Mesenchymal stem cell (in vitro differentiated cells and primary cell): ENCODE measurements around the gene KDM4B.

Experiments used
- DNase-seq: peaks from one replicate; pipeline ENCODE4 v3.0.0-alpha.2; 2013
- H2AFZ ChIP-seq: one replicate; pipeline ENCODE4 v1.6.1; 2013; ENCODE audit warnings: low read depth, mild to moderate bottlenecking, control low read depth, inconsistent platforms, low read length, moderate library complexity
- H2AK5ac ChIP-seq: 2 replicates; pipeline ENCODE4 v1.6.1; 2013; ENCODE audit warnings: low read length, moderate library complexity, mild to moderate bottlenecking, inconsistent platforms; ENCODE audit not compliant: severe bottlenecking
- H2BK120ac ChIP-seq: one replicate; pipeline ENCODE4 v1.6.1; 2013; ENCODE audit warnings: low read depth, mild to moderate bottlenecking, inconsistent platforms, low read length, moderate library complexity
- H2BK12ac ChIP-seq, 2 experiments: one replicate each; pipeline ENCODE4 v1.6.1; 2013; ENCODE audit warnings: inconsistent platforms in 2 of 2, low read length in 2 of 2, mild to moderate bottlenecking in 2 of 2, moderate library complexity in 2 of 2, control low read depth in 1 of 2
- H2BK15ac ChIP-seq: one replicate; pipeline ENCODE4 v1.6.1; 2013; ENCODE audit warnings: mild to moderate bottlenecking, low read depth, inconsistent platforms; ENCODE audit not compliant: poor library complexity, severe bottlenecking
- H2BK5ac ChIP-seq: 2 replicates; pipeline ENCODE4 v1.6.1; 2013; ENCODE audit warnings: low read depth, mild to moderate bottlenecking, low read length, control low read depth, inconsistent platforms; ENCODE audit not compliant: poor library complexity, severe bottlenecking
- H3K14ac ChIP-seq, 2 experiments: one replicate each; pipeline ENCODE4 v1.6.1; 2013; ENCODE audit warnings: inconsistent platforms in 2 of 2, low read length in 2 of 2, control low read depth in 1 of 2, mild to moderate bottlenecking in 1 of 2, moderate library complexity in 1 of 2
- H3K18ac ChIP-seq, 2 experiments: one replicate each; pipeline ENCODE4 v1.6.1; 2013; ENCODE audit warnings: inconsistent platforms in 2 of 2, low read length in 2 of 2, control low read depth in 1 of 2, low read depth in 1 of 2, mild to moderate bottlenecking in 1 of 2
- H3K23ac ChIP-seq, 2 experiments: one replicate each; pipeline ENCODE4 v1.6.1; 2013; ENCODE audit warnings: inconsistent platforms in 2 of 2, low read length in 2 of 2, mild to moderate bottlenecking in 2 of 2, moderate library complexity in 2 of 2, control low read depth in 1 of 2
- H3K27ac ChIP-seq: 2 replicates; pipeline ENCODE4 v1.5.1; 2013; ENCODE audit warnings: mild to moderate bottlenecking, moderate library complexity, low read length, control low read depth, inconsistent platforms; ENCODE audit not compliant: poor library complexity, severe bottlenecking
- H3K27me3 ChIP-seq, 2 experiments: 2 replicates each; pipeline versions ENCODE4 v1.6.1 to v1.7.0; 2013; ENCODE audit warnings: low read length in 2 of 2, mild to moderate bottlenecking in 2 of 2, moderate library complexity in 2 of 2, control low read depth in 1 of 2, inconsistent platforms in 1 of 2; ENCODE audit not compliant: control insufficient read depth in 1 of 2, insufficient read depth in 1 of 2
- H3K36me3 ChIP-seq, 2 experiments: 2 replicates each; pipeline versions ENCODE4 v1.6.1 to v1.7.0; 2013; ENCODE audit warnings: low read length in 2 of 2, control low read depth in 1 of 2, inconsistent platforms in 1 of 2, low read depth in 1 of 2, mild to moderate bottlenecking in 1 of 2; ENCODE audit not compliant: insufficient read depth in 2 of 2, control insufficient read depth in 1 of 2
- H3K4ac ChIP-seq, 2 experiments: one replicate each; pipeline ENCODE4 v1.6.1; 2013; ENCODE audit warnings: inconsistent platforms in 2 of 2, low read length in 2 of 2, mild to moderate bottlenecking in 2 of 2, moderate library complexity in 2 of 2, control low read depth in 1 of 2, low read depth in 1 of 2
- H3K4me1 ChIP-seq: 2 replicates; pipeline ENCODE4 v1.6.1; 2013; ENCODE audit warnings: low read depth, low read length, control low read depth; ENCODE audit not compliant: control insufficient read depth, insufficient read depth
- H3K4me2 ChIP-seq: 2 replicates; pipeline ENCODE4 v1.6.1; 2013; ENCODE audit warnings: low read length, mild to moderate bottlenecking, inconsistent platforms; ENCODE audit not compliant: poor library complexity, severe bottlenecking
- H3K4me3 ChIP-seq, 2 experiments: 2 replicates each; pipeline versions ENCODE4 v1.5.1 to v1.7.0; 2013; ENCODE audit warnings: low read length in 2 of 2, mild to moderate bottlenecking in 2 of 2, control low read depth in 1 of 2, low read depth in 1 of 2; ENCODE audit not compliant: insufficient read depth in 1 of 2
- H3K79me1 ChIP-seq: replicated peaks from 2 replicates; pipeline ENCODE4 v1.6.1; 2013; ENCODE audit warnings: mild to moderate bottlenecking, control low read depth, low read length, inconsistent platforms; ENCODE audit not compliant: poor library complexity, severe bottlenecking
- H3K9ac ChIP-seq: 2 replicates; pipeline ENCODE4 v1.7.0; 2013; ENCODE audit warnings: mild to moderate bottlenecking, low read length, moderate library complexity
- H3K9me3 ChIP-seq: 2 replicates; pipeline ENCODE4 v1.7.0; 2013; ENCODE audit warnings: mild to moderate bottlenecking, low read length; ENCODE audit not compliant: control insufficient read depth
- H4K8ac ChIP-seq: one replicate; pipeline ENCODE4 v1.6.1; 2013; ENCODE audit warnings: inconsistent platforms, mild to moderate bottlenecking, low read length, moderate library complexity
- H4K91ac ChIP-seq: one replicate; pipeline ENCODE4 v1.6.1; 2013; ENCODE audit warnings: mild to moderate bottlenecking, low read length, inconsistent platforms
- WGBS: methylation state at CpG from one replicate; pipeline ENCODE4 v1.1.7; 2013; ENCODE audit warnings: mixed read lengths; 5-methylcytosine and 5-hydroxymethylcytosine counted together

Gene KDM4B

DNA sequence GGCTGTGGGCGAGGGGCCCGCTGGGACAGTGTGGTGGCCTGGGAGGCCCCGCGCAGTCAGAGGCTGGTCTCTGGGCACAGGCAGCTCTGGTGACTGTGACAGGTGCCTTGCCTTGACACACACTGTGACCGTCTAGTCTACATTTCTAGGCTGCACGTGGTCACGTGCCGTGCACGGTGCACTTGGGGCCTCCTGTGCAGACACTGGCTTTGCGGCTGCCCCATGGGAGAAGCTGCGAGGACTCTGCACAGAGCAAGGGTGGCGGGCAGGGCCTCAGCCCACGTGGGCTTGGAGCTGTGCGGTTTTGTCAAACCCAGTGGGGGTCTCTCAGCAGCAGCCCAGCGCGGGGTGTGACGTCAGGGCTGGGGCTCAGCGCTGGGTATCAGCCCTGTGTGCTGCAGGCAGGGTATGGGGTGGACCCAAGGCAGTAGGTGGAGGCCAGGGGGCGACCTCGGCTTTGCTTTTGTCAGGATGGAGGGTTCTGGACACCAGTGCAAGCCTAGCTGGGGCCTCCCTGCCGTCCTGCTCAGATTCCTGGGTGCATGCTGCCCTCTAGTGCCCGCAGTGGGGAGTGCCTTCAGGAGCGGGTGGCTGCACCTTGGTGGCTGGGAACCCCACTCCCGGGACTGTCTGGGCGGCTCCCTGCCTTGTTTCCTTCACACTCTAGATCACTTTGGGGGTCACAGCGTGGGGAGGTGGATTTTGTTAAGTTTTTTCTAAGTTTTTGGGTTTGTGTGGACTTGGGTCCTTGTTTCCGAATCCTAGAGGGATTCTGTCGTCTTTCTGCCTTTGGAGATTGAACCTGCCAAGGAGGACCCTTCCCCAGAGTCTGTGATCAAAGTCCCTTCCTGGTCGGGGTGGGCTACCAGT lies 62.6 kb downstream of the KDM4B start:
- H3K27ac ChIP-seq: no peak overlapping the region
- peak overlapping the region; percentile 40 for H3K4me2 ChIP-seq
- H3K23ac ChIP-seq: no peak overlapping the region
- no peak overlapping the region for H3K4ac ChIP-seq
- no peak overlapping the region for H4K8ac ChIP-seq
- H2BK5ac ChIP-seq: no peak overlapping the region
- peak overlapping the region in 1 of 2 experiments; percentile 18 for H3K14ac ChIP-seq
- peak overlapping the region; percentile 5 for H4K91ac ChIP-seq
- WGBS: 49% methylated on average over 27 of the region's 29 CpGs
- peak overlapping the region; percentile 26 for H3K9ac ChIP-seq
- H3K27me3 ChIP-seq: no peaks in the 10 kb centered on the region
- H3K36me3 ChIP-seq: peaks cover 22 to 74% of the 10 kb centered on the region in 2 experiments
- H2BK12ac ChIP-seq: peak overlapping the region in 1 of 2 experiments; percentile 67
- no peak overlapping the region for H2AK5ac ChIP-seq
- H3K4me3 ChIP-seq: peak overlapping the region in 1 of 2 experiments; percentile 30
- DNase-seq: peak; percentile 78
- peaks cover 49% of the 10 kb centered on the region for H3K4me1 ChIP-seq
- no peak overlapping the region for H2BK120ac ChIP-seq
- H2AFZ ChIP-seq: peak overlapping the region; percentile 48
- H3K9me3 ChIP-seq: no peaks in the 10 kb centered on the region
- peak overlapping the region in 1 of 2 experiments; percentile 72 for H3K18ac ChIP-seq
- H2BK15ac ChIP-seq: no peak overlapping the region
- H3K79me1 ChIP-seq: peaks cover 39% of the 10 kb centered on the region

DNA sequence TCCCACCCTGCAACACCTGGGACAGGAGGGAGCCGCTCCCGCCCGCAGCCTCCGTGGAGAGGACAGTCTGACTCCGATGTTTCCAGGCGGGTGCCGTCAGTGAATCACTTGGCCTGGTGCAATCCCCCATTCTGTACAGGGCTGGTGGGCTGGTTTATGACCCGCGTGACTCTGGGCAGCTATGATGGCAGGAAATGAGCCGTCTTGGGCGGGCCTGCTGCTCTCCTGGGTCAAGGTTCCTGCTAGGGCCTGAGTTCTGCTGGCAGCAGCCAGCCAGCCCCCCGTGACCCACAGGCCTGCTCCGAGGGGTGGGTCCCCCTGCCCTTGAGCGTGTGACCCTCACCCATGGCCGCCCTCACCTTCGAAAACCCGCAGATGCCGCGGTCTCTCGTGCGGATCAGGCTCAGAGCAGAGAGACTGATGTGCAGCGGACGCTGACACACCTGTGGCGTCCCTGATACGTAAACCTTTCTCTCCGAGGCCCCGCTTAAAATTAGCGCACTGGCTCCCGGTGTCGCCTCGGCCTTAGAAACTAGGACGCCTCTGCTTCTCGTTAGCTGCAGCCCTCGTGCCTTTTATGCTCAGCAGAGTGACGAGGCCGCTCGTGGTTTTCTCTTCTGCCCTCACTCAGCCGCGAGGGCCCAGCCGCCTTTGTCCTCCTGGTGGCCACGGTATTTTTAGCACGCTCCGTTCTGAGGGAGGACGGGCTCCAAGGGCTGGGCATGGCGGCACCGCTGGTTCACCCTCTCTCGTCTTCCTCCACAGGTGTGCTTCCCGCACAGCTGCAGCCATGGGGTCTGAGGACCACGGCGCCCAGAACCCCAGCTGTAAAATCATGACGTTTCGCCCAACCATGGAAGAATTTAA lies 63.4 kb downstream of the KDM4B start:
- no peak overlapping the region for H2BK5ac ChIP-seq

DNA sequence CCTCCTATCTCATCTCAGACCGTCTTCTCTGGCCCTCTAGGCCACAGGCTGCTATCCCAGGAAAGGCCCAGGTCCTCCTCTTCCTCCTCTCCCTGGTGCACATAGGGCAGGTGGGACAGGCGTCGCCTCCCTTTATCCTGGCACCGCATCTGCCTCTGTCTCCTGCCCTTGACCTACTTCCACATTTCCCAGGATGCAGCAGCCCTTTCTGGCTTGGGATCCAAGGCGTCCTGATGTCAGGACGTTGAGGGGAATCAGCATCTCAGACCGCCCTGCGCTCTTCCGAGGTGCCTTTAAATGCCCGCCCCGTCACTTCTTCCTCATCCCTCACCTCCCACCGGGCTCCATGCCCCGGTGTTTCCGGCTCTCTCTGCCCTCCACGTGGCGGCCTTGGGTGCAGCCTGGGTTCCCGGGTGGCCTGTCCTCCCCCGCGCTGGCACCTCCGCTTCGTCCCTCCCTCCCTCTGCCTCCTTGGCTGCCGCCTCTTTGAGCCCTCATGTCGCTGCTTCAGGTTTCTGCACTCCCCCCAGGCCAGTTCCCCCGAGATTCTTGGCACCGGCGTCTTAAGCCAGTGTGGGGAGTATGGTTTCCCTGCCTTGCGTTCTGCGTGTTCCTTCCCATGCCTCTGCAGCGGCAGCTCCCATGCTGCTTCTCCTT lies 66.3 kb downstream of the KDM4B start:
- WGBS: 89% methylated on average over 29 of the region's 29 CpGs
- H3K4me1 ChIP-seq: peaks cover 68% of the 10 kb centered on the region

More for the DNA sequence above, 63.4 kb downstream of the KDM4B start:
- H2AK5ac ChIP-seq: no peak overlapping the region
- peak overlapping the region in 1 of 2 experiments; percentile 3 for H3K4ac ChIP-seq
- H4K91ac ChIP-seq: peak overlapping the region; percentile 29
- H3K9me3 ChIP-seq: no peaks in the 10 kb centered on the region
- H3K4me2 ChIP-seq: no peak overlapping the region
- H3K4me3 ChIP-seq: no peak overlapping the region
- H4K8ac ChIP-seq: peak overlapping the region; percentile 1
- peaks cover 53% of the 10 kb centered on the region for H3K4me1 ChIP-seq
- H3K27ac ChIP-seq: no peak overlapping the region
- peaks cover 22 to 72% of the 10 kb centered on the region in 2 experiments for H3K36me3 ChIP-seq
- H3K23ac ChIP-seq: no peak overlapping the region
- WGBS: 80% methylated on average over 52 of the region's 52 CpGs
- H2BK12ac ChIP-seq: peak overlapping the region in 1 of 2 experiments; percentile 31
- H2BK120ac ChIP-seq: no peak overlapping the region
- no peak overlapping the region for H3K18ac ChIP-seq
- H3K79me1 ChIP-seq: peaks cover 33% of the 10 kb centered on the region
- H3K14ac ChIP-seq: no peak overlapping the region
- peak; percentile 66 for DNase-seq
- H3K27me3 ChIP-seq: no peaks in the 10 kb centered on the region
- H3K9ac ChIP-seq: no peak overlapping the region
- H2AFZ ChIP-seq: no peak overlapping the region
- H2BK15ac ChIP-seq: no peak overlapping the region

More for the DNA sequence above, 66.3 kb downstream of the KDM4B start:
- no peak for DNase-seq
- Histone ChIP-seq H4K8ac (no peak overlapping the region), H2BK120ac (no peak overlapping the region), H3K27ac (no peak overlapping the region), H2BK5ac (no peak overlapping the region), H2BK12ac (no peak overlapping the region), H3K14ac (no peak overlapping the region), H3K23ac (no peak overlapping the region), H3K9ac (no peak overlapping the region), H4K91ac (no peak overlapping the region), H2BK15ac (no peak overlapping the region), H3K4me2 (no peak overlapping the region), H3K9me3 (no peaks in the 10 kb centered on the region), H3K4me3 (no peak overlapping the region), H3K36me3 (peaks cover 27 to 82% of the 10 kb centered on the region in 2 experiments), H2AK5ac (no peak overlapping the region), H3K27me3 (no peaks in the 10 kb centered on the region), H2AFZ (no peak overlapping the region), H3K18ac (no peak overlapping the region), H3K79me1 (peaks cover 35% of the 10 kb centered on the region), H3K4ac (no peak overlapping the region)
